GM19035 (cell line): ENCODE results near the gene SIGLEC7.

Source experiments
- ATAC-seq: cut with Tn5 transposase; IDR thresholded peaks from one replicate; pipeline ENCODE4 v1.9.1; 2021; ENCODE audit not compliant: unreplicated experiment

Gene SIGLEC7

DNA sequence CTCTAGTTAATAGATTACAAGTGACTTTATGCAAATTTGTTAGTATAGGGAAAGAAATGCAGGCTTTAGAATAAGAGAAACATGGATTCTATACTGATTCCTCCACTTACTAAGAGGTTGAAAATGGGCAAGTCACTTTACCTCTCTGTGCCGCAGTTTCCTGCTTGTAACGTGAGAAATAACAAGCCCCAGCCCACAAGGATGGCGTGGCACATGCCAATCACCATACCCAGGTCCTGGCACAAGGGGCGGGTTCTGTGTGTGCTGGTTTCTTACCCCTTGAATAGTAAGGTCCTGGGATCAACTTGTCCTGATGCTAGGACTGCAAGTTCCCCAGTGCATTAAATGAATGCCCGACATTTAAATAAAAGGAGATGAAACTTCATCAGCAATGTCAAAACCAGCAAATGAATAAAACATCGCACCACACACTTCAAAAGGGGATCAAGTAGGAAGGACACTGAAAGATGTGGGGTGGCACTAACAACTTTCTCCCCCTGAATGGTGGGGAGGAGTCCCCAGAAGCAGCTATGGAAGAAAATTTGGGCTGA is 25.3 kb upstream of the SIGLEC7 start:
- no peak for ATAC-seq

DNA sequence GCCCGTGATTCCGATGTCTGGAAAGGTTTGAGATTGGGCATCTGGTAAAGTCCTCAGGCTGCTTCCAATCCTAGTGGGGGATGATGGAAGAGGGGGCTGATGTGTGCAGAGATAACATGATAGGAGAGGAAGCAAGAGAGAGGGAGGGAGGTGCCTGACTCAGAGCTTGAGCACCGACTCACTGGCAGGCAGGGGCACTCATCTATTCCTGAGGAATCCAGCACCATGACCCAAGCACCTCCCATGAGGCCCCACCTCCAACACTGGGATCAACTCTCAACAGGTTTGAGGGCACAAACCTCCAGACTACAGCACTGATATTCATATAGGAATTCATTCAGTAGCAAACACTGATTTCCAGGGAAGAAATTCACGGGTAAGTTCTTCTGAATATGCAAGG is 23.0 kb upstream of the SIGLEC7 start:
- no peak for ATAC-seq

DNA sequence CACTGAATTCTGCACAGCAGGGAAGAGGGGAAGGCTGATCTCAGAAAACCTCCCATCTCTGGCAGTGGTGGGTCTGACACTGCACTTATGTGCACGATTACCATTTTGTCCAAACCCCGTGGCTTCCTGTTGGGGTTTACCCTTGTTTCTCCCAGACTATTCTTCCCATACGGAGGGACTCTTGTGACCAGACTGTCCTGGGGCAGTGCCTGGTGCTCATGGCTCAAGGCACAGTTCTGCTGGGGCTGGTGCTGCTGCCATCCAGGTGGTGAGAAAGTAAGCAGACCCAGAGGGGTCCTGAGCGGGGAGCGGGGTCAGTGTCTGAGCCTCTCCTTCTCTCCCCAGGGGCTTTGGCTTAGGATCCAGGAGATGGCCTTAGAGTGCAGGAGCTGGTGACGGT is 22.5 kb upstream of the SIGLEC7 start:
- no peak for ATAC-seq

DNA sequence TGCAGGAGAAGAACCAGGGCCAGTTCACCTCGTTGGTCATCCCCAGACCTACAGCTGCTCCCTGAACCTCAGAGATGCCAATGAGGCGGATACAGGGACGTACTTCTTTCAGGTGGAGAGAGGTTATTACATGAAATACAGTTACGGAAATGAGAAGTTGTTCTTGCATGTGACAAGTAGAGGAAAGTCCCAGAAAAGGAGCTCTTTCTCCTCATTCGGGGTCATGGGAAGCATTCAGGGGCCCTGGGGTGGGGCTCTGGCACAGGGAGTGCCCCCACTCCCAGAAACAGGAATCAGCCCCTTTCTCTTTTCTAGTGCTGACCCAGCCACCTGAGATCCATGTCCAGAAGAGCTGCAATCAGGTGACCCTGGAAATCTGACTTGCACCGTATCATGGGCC is 21.9 kb upstream of the SIGLEC7 start:
- ATAC-seq = no peak

DNA sequence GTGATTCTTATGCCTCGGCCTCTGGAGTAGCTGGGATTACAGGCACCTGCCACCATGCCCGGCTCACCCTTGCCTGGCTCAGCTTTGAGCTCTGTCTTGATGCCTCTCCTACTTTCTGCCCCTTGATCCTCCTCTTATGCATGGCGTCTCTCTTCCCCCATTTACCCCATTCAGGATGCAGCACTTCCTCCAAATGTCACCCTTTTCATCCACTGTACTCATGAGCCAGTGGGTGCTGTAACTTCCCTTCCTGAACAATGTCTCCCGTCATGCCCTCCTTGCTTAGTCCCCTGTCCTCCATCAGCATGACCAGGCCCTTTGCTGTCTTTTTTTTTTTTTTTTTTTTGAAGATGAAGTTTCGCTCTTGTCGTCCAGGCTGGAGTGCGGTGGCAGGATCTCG is 20.8 kb upstream of the SIGLEC7 start:
- ATAC-seq = no peak

DNA sequence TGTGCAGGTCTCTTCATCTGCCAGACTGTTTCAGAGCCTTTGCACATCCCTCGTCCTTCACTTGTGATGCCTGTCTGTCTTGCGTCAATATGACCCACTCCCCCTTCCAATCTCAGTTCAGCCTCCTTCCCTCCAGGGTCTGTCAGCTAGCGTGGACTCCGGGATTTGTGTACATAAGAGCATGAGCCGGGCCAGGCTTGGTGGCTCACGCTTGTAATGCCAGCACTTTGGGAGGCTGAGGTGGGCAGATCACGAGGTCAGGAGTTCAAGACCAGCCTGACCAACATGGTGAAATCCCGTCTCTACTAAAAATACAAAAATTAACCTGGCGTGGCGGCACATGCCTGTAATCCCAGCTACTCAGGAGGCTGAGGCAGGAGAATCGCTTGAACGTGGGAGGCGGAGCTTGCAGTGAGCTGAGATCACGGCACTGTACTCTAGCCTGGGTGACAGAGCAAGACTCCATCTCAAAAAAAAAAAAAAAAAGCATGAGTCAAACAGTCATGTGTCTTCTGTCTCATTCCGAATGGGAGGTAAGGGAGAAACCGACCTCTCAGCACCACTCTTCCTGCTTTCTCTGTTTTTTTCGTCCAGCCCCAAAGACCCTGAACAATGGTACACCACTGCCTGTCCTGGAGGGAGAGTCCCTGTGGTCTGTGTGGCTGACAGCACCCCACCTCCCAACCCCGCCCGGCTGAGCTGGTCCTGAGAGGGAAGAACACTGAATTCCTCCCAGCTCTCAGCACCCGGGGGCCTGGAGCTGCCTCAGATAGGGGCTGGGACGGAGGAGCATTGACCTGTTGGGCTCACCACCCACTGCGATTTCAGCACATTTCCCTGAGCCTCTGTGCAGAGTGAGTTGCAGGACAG is 19.8 kb upstream of the SIGLEC7 start:
- no peak for ATAC-seq

DNA sequence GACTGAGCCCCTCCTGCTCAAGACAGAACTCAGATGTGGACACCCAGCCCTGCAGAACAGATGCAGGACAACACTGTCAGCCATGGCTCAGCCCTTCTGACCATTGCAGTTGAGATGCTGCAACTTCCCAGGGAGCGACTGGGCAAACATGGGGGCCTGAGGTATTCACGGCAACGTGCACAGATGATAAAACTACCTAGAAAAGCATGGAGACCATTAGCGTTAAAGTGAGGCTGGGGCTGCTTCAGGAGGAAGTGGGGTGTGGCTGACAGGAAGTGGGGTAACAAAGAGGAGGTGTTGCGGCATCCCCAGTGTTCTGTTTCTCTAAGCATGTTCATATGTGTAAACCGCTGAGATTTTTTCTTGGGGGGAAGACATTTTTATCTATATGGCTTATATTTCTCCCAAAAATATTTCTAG is 18.7 kb upstream of the SIGLEC7 start:
- no peak for ATAC-seq

DNA sequence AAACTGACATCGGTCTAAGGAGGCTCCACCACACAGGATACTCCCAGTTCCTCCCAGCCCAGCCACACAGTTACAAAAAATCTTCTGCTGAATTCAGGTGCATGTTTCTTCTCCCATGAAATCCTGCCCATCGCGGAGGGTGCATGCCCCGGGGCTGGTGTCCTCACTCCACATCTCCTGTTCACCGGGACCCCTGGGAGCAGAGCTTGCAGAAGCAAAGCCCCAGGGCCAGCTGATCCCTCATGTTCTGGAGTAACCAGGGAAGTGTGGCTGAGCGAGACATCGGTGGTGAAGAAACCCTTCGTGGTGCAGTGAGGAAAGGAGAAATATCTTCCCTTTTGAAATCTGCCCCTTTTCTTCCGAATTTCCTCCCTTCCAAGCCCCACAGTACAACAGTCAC is 18.3 kb upstream of the SIGLEC7 start:
- ATAC-seq = no peak

DNA sequence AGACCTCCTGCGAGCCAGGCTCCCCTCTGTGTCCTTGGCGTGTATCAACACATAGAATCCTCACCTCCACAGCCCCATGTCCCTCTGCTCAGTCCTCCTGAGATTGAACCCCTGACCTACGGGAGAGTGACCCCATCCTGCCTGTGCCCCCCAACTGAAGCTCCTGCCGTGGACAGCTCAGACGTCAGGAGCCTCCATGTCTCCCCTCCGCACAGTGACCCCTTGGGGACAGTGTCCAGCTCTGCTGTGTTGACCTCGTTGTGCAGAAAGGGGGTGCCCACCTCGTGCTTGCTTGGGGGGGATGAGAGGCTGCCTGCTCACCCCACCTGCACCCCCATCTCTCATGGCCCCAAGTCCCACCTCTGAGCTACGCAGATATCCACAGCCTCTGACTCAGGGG is 17.9 kb upstream of the SIGLEC7 start:
- no peak for ATAC-seq

DNA sequence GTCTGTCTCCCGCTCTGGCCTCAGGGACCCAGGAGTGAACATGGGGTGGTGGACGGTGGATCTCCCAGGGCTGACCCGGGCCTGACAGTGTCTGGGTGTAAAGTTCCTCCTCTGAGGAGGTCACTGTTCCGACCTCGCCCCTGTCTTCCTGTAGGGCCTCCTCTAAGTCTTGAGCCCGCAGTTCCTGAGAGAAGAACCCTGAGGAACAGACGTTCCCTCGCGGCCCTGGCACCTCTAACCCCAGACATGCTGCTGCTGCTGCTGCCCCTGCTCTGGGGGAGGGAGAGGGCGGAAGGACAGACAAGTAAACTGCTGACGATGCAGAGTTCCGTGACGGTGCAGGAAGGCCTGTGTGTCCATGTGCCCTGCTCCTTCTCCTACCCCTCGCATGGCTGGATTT is 17.4 kb upstream of the SIGLEC7 start, which contains the start of gene SIGLEC9:
SIGLEC9 (plus strand) TSS at position 178 of the 400 bp plus-strand sequence; CDS start at position 247, 69 bp downstream.
- ATAC-seq = no peak

DNA sequence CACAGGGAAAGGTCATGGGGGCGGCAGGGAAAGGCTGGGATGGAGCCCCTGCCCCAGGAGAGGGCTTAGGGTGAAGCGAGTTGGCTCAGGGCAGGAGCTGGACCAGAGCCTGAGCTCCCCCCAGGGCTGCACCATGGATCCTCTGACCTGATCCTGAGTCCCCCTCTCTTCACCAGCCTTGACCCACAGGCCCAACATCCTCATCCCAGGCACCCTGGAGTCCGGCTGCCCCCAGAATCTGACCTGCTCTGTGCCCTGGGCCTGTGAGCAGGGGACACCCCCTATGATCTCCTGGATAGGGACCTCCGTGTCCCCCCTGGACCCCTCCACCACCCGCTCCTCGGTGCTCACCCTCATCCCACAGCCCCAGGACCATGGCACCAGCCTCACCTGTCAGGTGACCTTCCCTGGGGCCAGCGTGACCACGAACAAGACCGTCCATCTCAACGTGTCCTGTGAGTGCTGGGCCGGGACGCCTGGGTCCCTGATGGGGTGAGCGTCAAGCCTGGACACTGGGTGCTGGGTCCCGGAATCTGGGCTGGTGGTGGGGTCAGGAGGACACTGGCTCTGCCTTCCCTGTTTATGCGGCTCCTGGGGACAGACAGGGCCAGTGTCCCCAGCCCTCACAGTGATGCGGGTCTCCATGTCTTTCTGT is 16.6 kb upstream of the SIGLEC7 start:
- no peak for ATAC-seq

DNA sequence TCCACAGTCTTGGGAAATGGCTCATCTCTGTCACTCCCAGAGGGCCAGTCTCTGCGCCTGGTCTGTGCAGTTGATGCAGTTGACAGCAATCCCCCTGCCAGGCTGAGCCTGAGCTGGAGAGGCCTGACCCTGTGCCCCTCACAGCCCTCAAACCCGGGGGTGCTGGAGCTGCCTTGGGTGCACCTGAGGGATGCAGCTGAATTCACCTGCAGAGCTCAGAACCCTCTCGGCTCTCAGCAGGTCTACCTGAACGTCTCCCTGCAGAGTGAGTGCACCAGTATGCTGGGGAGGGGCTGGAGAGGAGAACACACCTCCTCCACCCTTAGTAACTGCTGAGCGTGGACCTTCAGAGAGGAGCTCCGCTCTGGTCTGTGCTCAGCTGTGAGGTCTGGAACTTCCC is 15.1 kb upstream of the SIGLEC7 start:
- ATAC-seq = no peak

DNA sequence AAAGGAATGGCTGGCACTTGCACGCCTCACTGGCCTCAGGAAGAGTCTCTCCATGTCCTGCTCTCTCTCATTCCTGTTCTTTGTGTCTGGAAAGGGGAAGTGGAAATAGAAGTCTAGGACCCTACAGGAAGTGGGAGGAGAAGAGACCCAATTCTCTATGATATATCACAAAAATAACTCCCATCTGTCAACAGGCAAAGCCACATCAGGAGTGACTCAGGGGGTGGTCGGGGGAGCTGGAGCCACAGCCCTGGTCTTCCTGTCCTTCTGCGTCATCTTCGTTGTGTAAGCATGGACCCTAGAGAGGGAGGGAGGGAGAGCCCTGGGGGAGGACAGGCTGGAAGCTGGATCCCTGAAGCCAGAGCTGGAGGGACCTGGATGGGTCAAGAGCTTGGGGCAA is 14.3 kb upstream of the SIGLEC7 start:
- ATAC-seq = no peak

DNA sequence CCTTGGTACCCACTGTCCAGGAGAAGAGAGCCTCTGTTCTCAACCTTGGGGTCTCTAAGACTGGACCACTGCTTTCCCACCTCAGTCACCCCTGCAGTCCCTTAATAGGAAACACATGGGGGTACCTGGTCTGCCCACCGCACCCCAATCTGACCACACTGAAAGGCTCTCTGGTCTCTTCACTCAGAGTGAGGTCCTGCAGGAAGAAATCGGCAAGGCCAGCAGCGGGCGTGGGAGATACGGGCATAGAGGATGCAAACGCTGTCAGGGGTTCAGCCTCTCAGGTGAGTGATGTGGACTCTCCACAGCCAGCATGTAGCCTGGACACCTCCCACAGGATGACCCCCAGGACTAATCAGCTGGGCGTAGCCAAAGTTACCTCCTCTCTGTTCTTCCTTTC is 13.9 kb upstream of the SIGLEC7 start:
- no peak for ATAC-seq

DNA sequence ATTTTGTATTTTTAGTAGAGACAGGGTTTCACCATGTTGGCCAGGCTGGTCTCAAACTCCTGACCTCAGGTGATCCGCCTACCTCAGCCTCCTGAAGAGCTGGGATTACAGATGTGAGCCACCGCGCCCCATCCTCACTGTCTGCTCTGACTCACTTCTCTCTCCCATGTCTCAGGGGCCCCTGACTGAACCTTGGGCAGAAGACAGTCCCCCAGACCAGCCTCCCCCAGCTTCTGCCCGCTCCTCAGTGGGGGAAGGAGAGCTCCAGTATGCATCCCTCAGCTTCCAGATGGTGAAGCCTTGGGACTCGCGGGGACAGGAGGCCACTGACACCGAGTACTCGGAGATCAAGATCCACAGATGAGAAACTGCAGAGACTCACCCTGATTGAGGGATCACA is 12.4 kb upstream of the SIGLEC7 start:
- ATAC-seq = no peak

DNA sequence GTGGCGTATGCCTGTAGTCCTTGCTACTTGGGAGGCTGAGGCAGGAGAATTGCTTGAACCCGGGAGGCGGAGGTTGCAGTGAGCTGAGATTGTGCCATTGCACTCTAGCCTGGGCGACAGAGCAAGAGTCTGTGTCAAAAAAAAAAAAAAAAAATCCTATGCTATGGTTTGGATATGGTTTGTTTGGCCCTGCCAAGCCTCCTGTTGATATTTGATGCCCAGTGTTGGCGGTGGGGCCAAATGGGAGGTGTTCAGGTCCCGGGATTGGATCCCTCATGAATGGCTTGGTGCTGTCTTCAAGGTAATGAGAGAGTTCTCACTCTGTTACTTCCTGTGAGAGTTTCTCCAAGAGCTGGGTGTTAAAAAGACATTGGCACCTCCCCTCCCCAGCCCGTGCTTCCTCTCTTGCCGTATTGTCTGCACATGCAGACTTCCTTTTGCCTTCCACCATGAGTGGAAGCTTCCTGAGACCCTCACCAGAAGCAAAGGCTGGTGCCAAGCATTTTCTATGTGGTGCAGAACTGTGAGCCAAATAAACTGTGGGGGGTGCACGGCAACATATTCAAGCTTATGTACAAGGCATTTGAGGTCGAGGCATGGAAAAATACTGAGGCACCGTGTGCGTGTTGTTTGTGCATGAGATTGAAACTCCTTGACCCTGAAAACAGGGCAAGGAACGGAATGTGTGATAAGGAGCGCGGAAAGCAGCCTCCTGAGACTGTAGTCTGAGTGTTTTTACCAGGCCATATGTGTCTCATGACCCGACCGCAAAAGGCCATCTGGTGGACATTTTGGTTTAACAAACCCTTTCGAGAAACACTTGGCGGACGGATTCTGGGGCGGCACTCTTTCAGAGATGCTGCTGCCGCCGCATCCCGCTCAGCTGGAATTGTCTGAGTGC is 10.1 kb upstream of the SIGLEC7 start:
- ATAC-seq = no peak

DNA sequence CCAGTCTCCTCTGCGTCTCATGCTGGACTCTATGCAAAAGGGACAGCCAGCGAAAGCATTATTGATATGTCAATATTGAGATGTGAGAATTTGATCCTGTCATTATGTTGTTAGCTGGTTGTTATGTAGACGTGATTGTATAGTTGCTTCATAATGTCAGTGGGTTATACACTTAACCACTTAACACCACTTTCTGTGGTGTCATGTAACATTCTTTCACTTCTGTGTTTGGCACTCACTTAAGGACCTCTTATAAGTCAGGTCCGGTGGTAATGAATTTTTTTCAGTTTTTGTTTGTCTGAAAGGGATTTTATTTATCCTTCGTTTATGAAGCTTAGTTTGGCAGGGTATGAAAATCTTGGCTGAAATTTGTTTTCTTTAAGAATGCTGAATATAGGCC is 7.1 kb upstream of the SIGLEC7 start:
- ATAC-seq = no peak

DNA sequence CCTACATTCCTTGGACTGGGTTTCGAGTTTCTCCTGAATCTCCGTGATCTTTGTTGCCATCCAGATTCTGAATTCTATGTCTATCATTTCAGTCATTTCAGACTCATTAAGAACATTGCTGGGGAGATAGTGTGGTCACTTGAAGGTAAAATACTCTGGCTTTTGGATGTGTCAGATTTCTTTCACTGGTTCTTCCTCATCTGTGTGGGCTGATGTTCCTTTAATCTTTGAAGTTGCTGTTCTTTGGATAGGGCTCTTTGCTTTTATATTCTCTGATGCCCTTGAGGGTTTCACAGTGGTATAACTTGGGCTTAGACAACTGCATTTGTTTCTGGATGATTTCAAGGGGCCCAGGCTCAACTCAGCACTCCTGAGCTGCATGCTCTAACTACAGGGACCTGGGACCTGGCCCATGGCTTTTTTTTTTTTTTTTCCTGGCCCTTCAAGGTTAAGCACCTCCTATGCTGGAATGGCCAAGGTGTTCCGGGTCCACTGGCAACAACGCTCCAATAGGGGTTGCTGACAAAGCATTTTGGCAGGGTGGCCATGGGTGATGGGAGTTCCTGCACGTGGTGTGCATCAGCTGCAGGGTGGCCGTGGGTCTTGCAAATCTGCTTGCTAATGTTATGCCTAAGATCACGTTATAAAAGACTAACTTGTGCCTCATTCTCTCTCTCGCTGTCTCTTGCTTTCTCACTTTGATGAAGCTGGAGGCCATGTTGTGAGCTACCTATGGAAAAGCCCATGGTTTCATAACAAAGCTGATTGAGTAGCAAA is 5.9 kb upstream of the SIGLEC7 start:
- no peak for ATAC-seq

DNA sequence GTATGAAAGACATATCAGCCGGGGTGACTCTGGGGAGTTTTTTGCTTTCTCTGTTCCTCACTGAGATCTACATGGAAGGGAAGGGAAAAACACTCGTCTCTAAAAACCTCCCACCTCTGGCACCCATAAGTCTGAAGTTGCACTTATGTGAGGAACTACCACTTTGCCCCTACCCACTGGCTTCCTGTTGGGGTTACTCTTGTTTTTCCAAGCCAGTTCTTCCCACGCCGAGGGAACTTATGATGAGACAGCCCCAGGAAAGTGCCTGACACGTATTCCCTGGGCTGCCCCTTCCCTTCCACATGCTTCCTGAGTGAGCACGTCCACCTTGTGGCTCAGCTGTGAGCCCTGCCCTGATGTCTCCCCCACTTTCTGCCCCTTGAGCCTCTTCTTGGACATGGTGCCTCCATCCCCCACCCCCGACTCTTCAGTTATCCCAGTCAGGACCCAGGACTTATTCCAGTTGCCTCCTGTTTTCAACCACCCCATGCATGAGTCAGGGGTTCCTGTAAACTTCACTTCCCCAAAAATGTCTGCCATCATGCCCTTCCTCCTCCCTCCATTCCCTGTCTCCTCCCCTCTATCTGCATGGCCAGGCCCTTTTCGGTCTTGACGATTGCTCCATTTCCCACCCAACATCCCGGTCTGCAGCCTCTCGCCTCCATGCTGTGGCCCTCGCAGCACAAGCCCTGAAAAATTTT is 5.1 kb upstream of the SIGLEC7 start:
- no peak for ATAC-seq
